Thoracic aorta (tissue), 2 donors: ENCODE data around the gene GAST. TPM values are rescaled to one million over a fixed set of nuclear protein-coding genes. Genes with fewer than 3 reads are reported as not detected.

ENCODE experiments used
- ATAC-seq: fragments of 150-250 bp; one replicate; pipeline ENCODE4 v1.8.0; 2017; ENCODE audit warnings: low read depth; ENCODE audit not compliant: insufficient number of reproducible peaks, low FRiP score
- DNase-seq: peaks from one replicate; pipeline ENCODE4 v3.0.0-alpha.2; 2020; ENCODE audit warnings: low spot score
- H3K27ac ChIP-seq, 2 donors: fragments of 200-600 bp; sonication (generic); 1 replicate in 1 of 2; 2 replicates in 1 of 2; pipeline ENCODE4 v1.5.1; 2016; ENCODE audit warnings: mild to moderate bottlenecking in 2 of 2, moderate library complexity in 2 of 2
- H3K27me3 ChIP-seq: fragments of 200-600 bp; sonication (generic); replicated peaks from 2 replicates; pipeline ENCODE4 v1.6.0; 2016; ENCODE audit warnings: mild to moderate bottlenecking; ENCODE audit not compliant: insufficient read depth
- H3K36me3 ChIP-seq: fragments of 200-600 bp; sonication (generic); one replicate; pipeline ENCODE4 v1.5.1; 2016
- H3K4me1 ChIP-seq, 2 donors: fragments of 200-600 bp; sonication (generic); 1 replicate in 1 of 2; 2 replicates in 1 of 2; pipeline versions ENCODE4 v1.5.1 to v1.6.0; 2016; ENCODE audit warnings: low read depth in 2 of 2, mild to moderate bottlenecking in 1 of 2; ENCODE audit not compliant: control insufficient read depth in 1 of 2
- H3K4me3 ChIP-seq: fragments of 200-600 bp; sonication (generic); 2 replicates; pipeline ENCODE4 v1.5.1; 2016; ENCODE audit warnings: mild to moderate bottlenecking
- H3K9me3 ChIP-seq: fragments of 200-600 bp; sonication (generic); 2 replicates; pipeline ENCODE4 v1.5.1; 2016
- CTCF ChIP-seq: fragments of 200-600 bp; sonication (generic); IDR thresholded peaks from one replicate; pipeline ENCODE4 v1.5.1; 2019; ENCODE audit warnings: antibody characterized with exemption
- total RNA-seq, 2 donors: library from RNA; depleted of rRNA; stranded (reverse); fragments of >200 nt; gene quantifications; one replicate each; pipeline versions ENCODE4 v1.1.0 to v1.2.3, GENCODE V29; 2016

Gene GAST
- total RNA-seq, 2 donors from 2014 or later = not detected

- no peak for TF ChIP-seq CTCF
- ATAC-seq (no peak), DNase-seq (no peak)
- Histone ChIP-seq H3K36me3 (no peaks in the 10 kb centered on the region), H3K27ac (no peak overlapping the region), H3K4me1 (no peaks in the 10 kb centered on the region), H3K4me3 (no peak overlapping the region), H3K27me3 (no peaks in the 10 kb centered on the region), H3K9me3 (no peaks in the 10 kb centered on the region)
Observed at GRCh38 chr17:41676058-41676419, 36.1 kb upstream of the GAST start.

- peak overlapping the region; percentile 49 for H3K4me3 ChIP-seq
- ATAC-seq (no peak), DNase-seq (no peak)
- no peak for TF ChIP-seq CTCF
- no peaks in the 10 kb centered on the region for H3K36me3 ChIP-seq
- peak overlapping the region in 1 of 2 donors; percentile 3 for H3K27ac ChIP-seq
- no peaks in the 10 kb centered on the region for H3K4me1 ChIP-seq
- H3K27me3 ChIP-seq = no peaks in the 10 kb centered on the region
- H3K9me3 ChIP-seq = no peaks in the 10 kb centered on the region
Observed at GRCh38 chr17:41678411-41678906, 33.7 kb upstream of the GAST start.

- no peaks in the 10 kb centered on the region for H3K9me3 ChIP-seq
- peak overlapping the region; percentile 49 for H3K4me3 ChIP-seq
- peak overlapping the region in 1 of 2 donors; percentile 17 for H3K27ac ChIP-seq
- no peak for TF ChIP-seq CTCF
- ATAC-seq (peak; percentile 41), DNase-seq (no peak)
- H3K36me3 ChIP-seq = no peaks in the 10 kb centered on the region
- no peaks in the 10 kb centered on the region for H3K27me3 ChIP-seq
- no peaks in the 10 kb centered on the region for H3K4me1 ChIP-seq
Observed at GRCh38 chr17:41678907-41679739, 33.0 kb upstream of the GAST start.

GRCh38 chr17:41679740-41680425 lies 32.2 kb upstream of the GAST start:
- Histone ChIP-seq H3K4me1 (no peaks in the 10 kb centered on the region), H3K4me3 (no peak overlapping the region), H3K27me3 (no peaks in the 10 kb centered on the region), H3K9me3 (no peaks in the 10 kb centered on the region), H3K27ac (peak overlapping the region in 1 of 2 donors; percentile 17), H3K36me3 (no peaks in the 10 kb centered on the region)
- no peak for ATAC-seq
- DNase-seq = no peak
- TF ChIP-seq CTCF = no peak

GRCh38 chr17:41680426-41681040 lies 31.6 kb upstream of the GAST start:
- Histone ChIP-seq H3K36me3 (no peaks in the 10 kb centered on the region), H3K4me1 (no peaks in the 10 kb centered on the region), H3K27ac (no peak overlapping the region), H3K4me3 (no peak overlapping the region), H3K27me3 (no peaks in the 10 kb centered on the region), H3K9me3 (no peaks in the 10 kb centered on the region)
- TF ChIP-seq CTCF = no peak
- no peak for ATAC-seq
- DNase-seq = no peak
